Measurements from ENCODE around the gene KMT5C. TPM values are rescaled to one million over a fixed set of nuclear protein-coding genes. Genes with fewer than 3 reads are reported as not detected.

Gene KMT5C
- total RNA-seq, 1 experiment from 2014 or later: 54.5 TPM

GRCh38 chr19:55383279-55384130 is 43.8 kb downstream of the KMT5C start:
- H3K4me3 Mint-ChIP-seq: peak overlapping the region; percentile 75 to 85
- Histone ChIP-seq H3K27ac (ENCODE audit: insufficient read length, low read depth, low read length) (no peak overlapping the region), H4K8ac (replicated peaks; ENCODE audit: insufficient read length, low read depth, low read length) (no peak overlapping the region), H2BK12ac (ENCODE audit: insufficient read length, low read depth, low read length) (no peak overlapping the region), H2BK20ac (ENCODE audit: low read depth, low read length, poor library complexity, severe bottlenecking) (no peak overlapping the region), H3K9me3 (ENCODE audit: control insufficient read depth, low read depth, low read length) (no peaks in the 10 kb centered on the region), H2BK120ac (ENCODE audit: low read depth, low read length, poor library complexity, severe bottlenecking) (no peak overlapping the region), H3K23me2 (ENCODE audit: insufficient read length, low read depth, low read length, poor library complexity, severe bottlenecking) (peaks cover 28% of the 10 kb centered on the region), H3K79me1 (ENCODE audit: insufficient read depth, low read depth, low read length, poor library complexity, severe bottlenecking) (peaks cover 15% of the 10 kb centered on the region), H3K27me3 (ENCODE audit: insufficient read depth, low read length) (peaks cover 2% of the 10 kb centered on the region; the same call in 1 of the 2 replicates), H3K18ac (ENCODE audit: insufficient read length, low read depth, low read length) (peak overlapping the region; percentile 23), H3K23ac (ENCODE audit: insufficient read length, low read depth, low read length) (no peak overlapping the region), H3K4me2 (ENCODE audit: insufficient read depth, insufficient read length, low read length) (peak overlapping the region; percentile 87), H2BK15ac (ENCODE audit: low read depth, low read length) (no peak overlapping the region), H2AK5ac (ENCODE audit: insufficient read length, low read length) (no peak overlapping the region), H4K20me1 (ENCODE audit: control insufficient read depth, insufficient read depth, insufficient read length) (peaks cover 3% of the 10 kb centered on the region), H3K56ac (ENCODE audit: insufficient read length, low read depth, low read length) (no peak overlapping the region), H4K91ac (ENCODE audit: insufficient read length, low read depth, low read length) (no peak overlapping the region), H2BK5ac (ENCODE audit: insufficient read length, low read length) (no peak overlapping the region), H3K79me2 (ENCODE audit: insufficient read depth, low read length) (peaks cover 17% of the 10 kb centered on the region; the same call in 1 of the 2 replicates), H3T11ph (ENCODE audit: low read length) (no peak overlapping the region), H3K4me1 (ENCODE audit: insufficient read depth, low read length) (peaks cover 8% of the 10 kb centered on the region), H2AFZ (ENCODE audit: low read length) (no peak overlapping the region), H4K5ac (ENCODE audit: insufficient read length, low read depth, low read length) (no peak overlapping the region), H3K9ac (ENCODE audit: extremely low read depth, insufficient read length, low read length) (peak overlapping the region; percentile 57), H3K14ac (ENCODE audit: insufficient read depth, low read length) (peak overlapping the region; percentile 42; the same call in 1 of the 2 replicates), H3K4ac (ENCODE audit: low read depth, low read length) (no peak overlapping the region)
- peak; percentile 64 for DNase-seq
- peaks cover 39% of the 10 kb centered on the region for H3K27me3 Mint-ChIP-seq (ENCODE audit: low read depth)
- WGBS (ENCODE audit: extremely low coverage, insufficient read length, low lambda C conversion rate): no CpG with 5 or more reads among the region's 88 CpGs
- H3K9me3 Mint-ChIP-seq: peaks cover 2 to 3% of the 10 kb centered on the region in 2 experiments; a peak in 2 of 5 replicates
- H3K27ac Mint-ChIP-seq: peak overlapping the region in 1 of 3 experiments; percentile 64; a peak in 2 of 7 replicates
- TF ChIP-seq CTCF (conservative IDR thresholded peaks at IDR 0.05): no peak; the same call in 2 of the 3 replicates
- peaks cover 27 to 40% (median 30%) of the 10 kb centered on the region in 3 experiments for H3K36me3 Mint-ChIP-seq (ENCODE audit: insufficient read depth in 1 of 3, low read depth in 3 of 3)
- peaks cover 32 to 44% of the 10 kb centered on the region in 2 experiments for H3K4me1 Mint-ChIP-seq
